ENCODE measurements around the gene GIMAP4.
"Not testable (repeated sequence)": the region's sequence is repeated elsewhere in the genome, so short reads cannot be mapped to it uniquely, and the experiment has no call there.

The GIMAP4 gene

DNA sequence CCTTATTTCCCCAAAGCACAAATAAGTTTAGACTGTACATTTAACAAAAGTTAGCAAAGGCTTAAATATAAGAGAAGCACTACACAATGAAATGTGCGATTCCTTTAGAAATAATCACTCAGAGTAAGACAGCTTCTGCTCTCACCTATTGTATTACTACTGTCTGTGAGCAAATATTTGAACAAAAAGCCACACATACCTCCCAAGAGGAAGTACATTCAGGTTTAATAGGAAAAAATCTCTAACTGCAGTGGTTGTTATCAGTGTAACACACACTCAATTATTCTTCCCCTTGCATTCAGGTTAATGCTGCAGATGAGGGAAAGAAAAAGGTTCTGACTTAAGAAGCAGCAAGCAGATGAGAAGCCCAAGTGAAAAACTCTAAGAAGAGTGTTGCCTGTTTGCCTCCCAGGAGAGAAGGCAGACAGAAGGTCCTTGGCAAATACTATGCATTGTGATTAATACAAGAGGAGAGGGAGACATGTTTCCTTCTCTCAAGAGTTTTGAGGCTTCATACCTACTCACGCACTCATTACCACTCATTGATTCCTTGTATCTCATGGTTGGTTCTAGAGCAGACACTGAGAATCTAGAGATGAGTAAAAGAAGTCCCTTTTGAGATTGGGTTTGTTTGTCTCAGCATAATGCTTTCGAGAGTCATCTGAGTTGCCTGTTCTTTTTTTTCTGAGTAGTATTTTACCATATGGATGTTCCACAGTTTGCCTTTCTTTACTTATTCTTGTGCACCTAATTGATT is 13.6 kb downstream of the GIMAP4 start:
- DNase-seq (ENCODE audit: low spot score), result no peak

GRCh38 chr7:150585199-150585598 is 18.0 kb downstream of the GIMAP4 start:
- DNase-seq (ENCODE audit: low spot score), result no peak

GRCh38 chr7:150586068-150586784 is 19.0 kb downstream of the GIMAP4 start:
- no peak for DNase-seq (ENCODE audit: low spot score)

- no peak for DNase-seq (ENCODE audit: low spot score)
These were observed 19.6 kb downstream of the GIMAP4 start for GRCh38 chr7:150586785-150587152.

- DNase-seq (ENCODE audit: low spot score), result no peak
These were observed 20.4 kb downstream of the GIMAP4 start for GRCh38 chr7:150587551-150587950.

- no peak for DNase-seq (ENCODE audit: low spot score)
These were observed 27.6 kb downstream of the GIMAP4 start for GRCh38 chr7:150594805-150595204.

DNA sequence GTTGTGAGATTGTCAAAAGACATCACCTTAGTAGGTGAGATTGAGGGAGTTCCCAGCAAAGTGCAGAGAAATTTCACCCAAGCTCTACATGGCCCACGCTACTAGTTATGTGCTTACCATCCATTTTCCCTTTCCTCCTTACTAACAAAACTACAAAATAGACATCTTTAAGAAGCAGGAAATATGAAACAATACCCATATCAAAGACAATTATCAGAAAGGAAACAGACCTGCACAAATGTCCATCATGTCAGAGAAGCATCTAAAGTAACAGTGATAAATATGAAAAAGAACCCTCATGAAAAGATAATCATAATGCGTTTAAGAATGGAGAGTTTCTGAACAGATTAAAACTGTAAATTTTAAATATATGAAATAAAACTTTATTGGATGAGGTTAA is 28.2 kb downstream of the GIMAP4 start:
- no peak for DNase-seq (ENCODE audit: low spot score)

DNA sequence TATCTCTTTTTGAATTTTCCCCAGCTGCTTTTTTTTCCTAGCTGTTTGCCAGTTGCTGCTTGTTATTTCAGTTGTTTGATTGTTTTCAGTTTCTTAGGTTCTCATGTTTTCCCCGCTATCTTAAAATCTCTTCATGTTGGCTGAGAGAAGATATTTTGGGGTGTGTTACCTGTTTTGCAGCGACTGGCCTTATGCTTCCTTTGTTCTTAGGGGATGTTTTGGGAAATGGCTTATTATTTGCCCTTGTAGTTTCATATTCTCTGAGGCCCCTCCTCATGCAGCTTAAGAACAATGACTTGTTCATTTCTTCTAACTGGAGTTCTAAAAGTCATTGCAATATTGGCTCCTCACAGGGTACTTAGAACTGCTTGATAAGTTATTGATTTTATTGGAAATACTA is 36.4 kb downstream of the GIMAP4 start:
- DNase-seq (ENCODE audit: low spot score), result not testable (repeated sequence)

GRCh38 chr7:150610233-150610632 is 43.0 kb downstream of the GIMAP4 start:
- DNase-seq (ENCODE audit: low spot score), result no peak

GRCh38 chr7:150612925-150613324 is 45.7 kb downstream of the GIMAP4 start:
- DNase-seq (ENCODE audit: low spot score), result no peak

GRCh38 chr7:150613880-150614279 is 46.7 kb downstream of the GIMAP4 start:
- DNase-seq (ENCODE audit: low spot score), result no peak

- not testable (repeated sequence) for DNase-seq (ENCODE audit: low spot score)
These were observed 47.2 kb downstream of the GIMAP4 start for GRCh38 chr7:150614426-150614825.

DNA sequence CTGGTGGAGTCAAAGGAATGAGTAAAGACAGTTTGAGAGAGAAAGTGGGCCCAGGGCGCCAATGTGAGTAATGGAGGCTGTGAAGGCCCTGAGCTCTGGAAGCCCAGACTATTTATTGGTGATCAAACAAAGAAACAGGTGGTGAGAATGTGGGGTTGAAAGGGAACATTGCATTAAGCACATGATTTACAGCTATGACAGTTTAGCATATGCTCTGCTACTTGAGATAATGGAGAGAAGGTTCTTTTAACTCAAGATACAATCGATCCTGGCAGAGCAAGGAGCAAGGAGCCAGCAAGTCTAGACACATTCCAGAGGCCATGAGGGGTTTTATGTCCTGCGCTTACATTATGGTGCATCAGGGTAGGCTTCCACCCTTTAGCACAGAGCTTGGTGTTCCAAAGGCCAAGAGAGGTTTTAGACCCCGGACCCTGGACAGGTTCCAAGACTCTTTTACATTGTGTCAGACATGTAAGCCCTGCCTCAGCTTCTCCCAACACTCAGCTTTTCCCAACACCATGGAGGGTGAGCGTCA is 48.1 kb downstream of the GIMAP4 start:
- not testable (repeated sequence) for DNase-seq (ENCODE audit: low spot score)

DNA sequence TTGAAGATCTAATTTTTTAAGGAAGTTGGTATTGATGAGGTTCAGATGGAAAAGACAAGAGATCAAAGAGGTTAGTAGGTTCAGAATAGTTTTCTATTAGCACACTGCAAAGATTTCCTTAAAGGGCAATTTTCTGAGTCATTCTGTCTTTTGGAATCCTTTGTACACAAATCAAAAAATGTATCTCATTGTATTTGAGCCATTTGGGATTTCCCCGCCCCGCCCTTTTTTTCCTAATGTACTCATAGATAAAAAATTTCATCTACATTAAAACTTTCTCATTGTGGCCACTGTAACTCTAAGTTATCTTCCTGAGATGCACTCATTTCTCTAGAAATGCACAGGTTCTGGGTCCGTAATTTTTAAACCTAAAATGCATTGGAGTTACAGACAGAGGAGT is 52.9 kb downstream of the GIMAP4 start:
- DNase-seq (ENCODE audit: low spot score), result no peak

- no peak for DNase-seq (ENCODE audit: low spot score)
These were observed 53.6 kb downstream of the GIMAP4 start for GRCh38 chr7:150620617-150621371.

- DNase-seq (ENCODE audit: low spot score), result no peak
These were observed 54.2 kb downstream of the GIMAP4 start for GRCh38 chr7:150621376-150621775.

Data from putamen (tissue), 1 donor.